ENCODE data around the gene ARHGEF12. TPM values are rescaled to one million over a fixed set of nuclear protein-coding genes. Genes with fewer than 3 reads are reported as not detected.

Gene ARHGEF12
- total RNA-seq, 3 donors from 2014 or later, result 88.2 to 119 (median 114) TPM

DNA sequence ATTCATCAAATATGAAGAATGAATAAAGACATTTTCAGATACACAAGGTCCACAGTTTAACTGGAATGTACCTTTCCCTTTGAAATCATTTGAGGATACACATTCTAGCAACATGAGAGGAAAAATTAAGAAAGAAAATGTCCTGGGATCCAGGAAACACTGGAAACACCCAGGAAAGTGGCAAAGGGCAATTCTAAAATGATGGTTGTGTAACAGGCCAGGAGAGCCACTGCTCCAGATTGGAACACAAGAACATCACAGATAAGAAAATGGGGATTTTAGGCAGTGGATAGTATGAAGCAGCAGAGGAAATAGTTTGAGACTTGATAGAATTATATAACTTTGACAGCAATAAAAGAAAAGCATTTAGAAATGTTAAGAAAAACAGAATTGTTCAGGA, 119.3 kb downstream of the ARHGEF12 start:
- TF ChIP-seq, protein P1, sequence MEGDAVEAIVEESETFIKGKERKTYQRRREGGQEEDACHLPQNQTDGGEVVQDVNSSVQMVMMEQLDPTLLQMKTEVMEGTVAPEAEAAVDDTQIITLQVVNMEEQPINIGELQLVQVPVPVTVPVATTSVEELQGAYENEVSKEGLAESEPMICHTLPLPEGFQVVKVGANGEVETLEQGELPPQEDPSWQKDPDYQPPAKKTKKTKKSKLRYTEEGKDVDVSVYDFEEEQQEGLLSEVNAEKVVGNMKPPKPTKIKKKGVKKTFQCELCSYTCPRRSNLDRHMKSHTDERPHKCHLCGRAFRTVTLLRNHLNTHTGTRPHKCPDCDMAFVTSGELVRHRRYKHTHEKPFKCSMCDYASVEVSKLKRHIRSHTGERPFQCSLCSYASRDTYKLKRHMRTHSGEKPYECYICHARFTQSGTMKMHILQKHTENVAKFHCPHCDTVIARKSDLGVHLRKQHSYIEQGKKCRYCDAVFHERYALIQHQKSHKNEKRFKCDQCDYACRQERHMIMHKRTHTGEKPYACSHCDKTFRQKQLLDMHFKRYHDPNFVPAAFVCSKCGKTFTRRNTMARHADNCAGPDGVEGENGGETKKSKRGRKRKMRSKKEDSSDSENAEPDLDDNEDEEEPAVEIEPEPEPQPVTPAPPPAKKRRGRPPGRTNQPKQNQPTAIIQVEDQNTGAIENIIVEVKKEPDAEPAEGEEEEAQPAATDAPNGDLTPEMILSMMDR (IDR thresholded peaks at IDR 0.05), result no peak
- ATAC-seq, result no peak
- H3K9me3 ChIP-seq, result no peaks in the 10 kb centered on the region
- no peak overlapping the region for H3K4me3 ChIP-seq
- intact Hi-C loops (cut with DNase I, micrococcal nuclease), result no loop called here
- no peaks in the 10 kb centered on the region for H3K4me1 ChIP-seq (ENCODE audit: low read depth)
- no peak for DNase-seq
- H3K36me3 ChIP-seq (ENCODE audit: low read depth), result no peaks in the 10 kb centered on the region

DNA sequence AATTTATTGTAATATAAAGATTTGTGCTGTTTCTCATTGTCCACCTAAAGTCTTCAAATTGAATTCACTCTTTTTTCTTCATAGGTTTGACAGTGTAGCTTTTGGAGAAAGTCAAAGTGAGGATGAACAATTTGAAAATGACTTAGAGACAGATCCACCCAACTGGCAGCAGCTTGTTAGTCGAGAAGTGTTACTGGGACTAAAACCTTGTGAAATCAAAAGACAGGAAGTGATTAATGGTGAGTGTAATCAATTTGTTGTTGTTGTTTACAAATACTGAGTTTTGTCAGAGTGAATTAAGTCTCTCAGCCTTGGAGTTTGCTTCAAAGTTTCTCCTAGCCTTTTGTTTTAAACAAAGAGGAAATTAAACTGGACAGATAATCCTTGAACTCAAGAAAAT, 121.8 kb downstream of the ARHGEF12 start:
- DNase-seq (no peak), ATAC-seq (no peak)
- no peaks in the 10 kb centered on the region for H3K36me3 ChIP-seq (ENCODE audit: low read depth)
- no peaks in the 10 kb centered on the region for H3K4me1 ChIP-seq (ENCODE audit: low read depth)
- no peaks in the 10 kb centered on the region for H3K9me3 ChIP-seq
- H3K4me3 ChIP-seq, result no peak overlapping the region
- intact Hi-C loops (cut with DNase I, micrococcal nuclease), result no loop called here
- TF ChIP-seq, protein P1 (IDR thresholded peaks at IDR 0.05), result no peak

DNA sequence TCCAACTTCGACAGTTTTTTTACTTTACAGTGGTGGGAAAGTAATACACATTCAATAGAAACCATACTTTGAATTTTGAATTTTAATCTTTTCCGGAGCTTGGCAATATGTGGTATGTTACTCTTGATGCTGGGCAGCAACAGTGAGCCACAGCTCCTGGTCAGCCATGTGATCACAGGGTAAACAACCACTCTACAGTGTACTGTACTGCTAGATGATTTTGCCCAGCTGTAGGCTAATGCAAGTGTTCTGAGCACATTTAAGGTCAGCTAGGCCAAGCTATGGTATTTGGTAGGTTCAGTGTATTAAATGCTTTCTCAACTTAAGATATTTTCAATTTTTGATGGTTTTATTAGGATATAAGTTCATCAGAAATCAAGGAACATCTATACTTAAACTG, 126.6 kb downstream of the ARHGEF12 start:
- no peak for ATAC-seq
- H3K9me3 ChIP-seq, result no peaks in the 10 kb centered on the region

DNA sequence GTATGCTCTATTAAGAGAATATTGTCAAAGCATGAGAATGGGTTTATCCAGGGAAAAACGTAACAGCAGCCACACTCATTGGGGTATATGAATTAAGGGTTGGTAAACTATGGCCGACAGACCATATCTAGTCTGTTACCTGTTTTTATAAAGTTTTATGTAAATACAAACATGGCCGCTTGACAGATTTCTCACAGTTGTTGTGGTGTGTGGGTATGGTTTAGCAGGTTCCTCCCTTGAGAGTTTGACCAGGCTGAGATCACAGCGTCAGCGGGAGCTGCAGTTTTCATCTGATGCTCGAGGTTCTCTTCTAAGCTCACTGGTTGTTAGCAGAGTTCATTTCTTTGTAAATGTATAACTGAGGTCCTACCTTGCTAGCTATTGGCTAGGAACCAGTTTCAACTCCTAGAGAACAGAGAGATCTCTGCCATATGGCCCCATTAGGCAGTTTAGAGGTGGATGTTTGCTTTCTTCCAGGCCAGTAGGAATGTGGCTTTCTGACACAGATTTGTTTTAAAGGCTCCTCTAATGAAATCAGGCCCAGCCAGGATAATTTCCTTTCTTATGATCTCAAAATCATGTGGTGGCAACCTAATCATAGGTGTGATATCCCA, 129.8 kb downstream of the ARHGEF12 start:
- ATAC-seq, result no peak
- TF ChIP-seq, protein P1 (IDR thresholded peaks at IDR 0.05), result no peak
- intact Hi-C loops (cut with DNase I, micrococcal nuclease), result no loop called here

More for the DNA sequence above, 126.6 kb downstream of the ARHGEF12 start:
- Histone ChIP-seq H3K4me3 (no peak overlapping the region), H3K36me3 (ENCODE audit: low read depth) (no peaks in the 10 kb centered on the region), H3K4me1 (ENCODE audit: low read depth) (no peaks in the 10 kb centered on the region)
- intact Hi-C loops (cut with DNase I, micrococcal nuclease), result no loop called here
- TF ChIP-seq, protein P1 (IDR thresholded peaks at IDR 0.05), result no peak
- no peak for DNase-seq

DNA sequence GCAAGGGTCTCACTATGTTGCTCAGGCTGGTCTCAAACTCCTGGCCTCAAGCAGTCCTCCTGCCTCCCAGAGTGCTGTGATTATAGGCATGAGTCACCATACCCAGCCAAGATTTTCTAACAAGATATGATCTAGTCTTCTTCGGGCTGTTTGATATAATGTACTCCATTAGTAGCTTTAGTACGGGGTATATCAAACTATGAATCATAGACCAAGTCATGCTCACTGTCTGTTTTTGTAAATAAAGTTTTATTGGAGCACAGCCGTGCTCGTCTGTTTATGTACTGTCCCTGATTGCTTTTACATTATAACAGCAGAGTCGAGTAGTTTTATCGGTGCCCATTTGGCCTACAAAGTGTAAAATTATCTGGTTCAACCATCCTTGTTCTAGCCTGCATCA, 131.4 kb downstream of the ARHGEF12 start:
- DNase-seq (no peak), ATAC-seq (no peak)
- no peaks in the 10 kb centered on the region for H3K9me3 ChIP-seq
- no peaks in the 10 kb centered on the region for H3K4me1 ChIP-seq (ENCODE audit: low read depth)
- H3K4me3 ChIP-seq, result no peak overlapping the region
- TF ChIP-seq, protein P1 (IDR thresholded peaks at IDR 0.05), result no peak
- intact Hi-C loops (cut with DNase I, micrococcal nuclease), result no loop called here
- H3K36me3 ChIP-seq (ENCODE audit: low read depth), result no peaks in the 10 kb centered on the region

More for the DNA sequence above, 129.8 kb downstream of the ARHGEF12 start:
- Histone ChIP-seq H3K9me3 (no peaks in the 10 kb centered on the region), H3K36me3 (ENCODE audit: low read depth) (no peaks in the 10 kb centered on the region), H3K4me1 (ENCODE audit: low read depth) (no peaks in the 10 kb centered on the region), H3K4me3 (no peak overlapping the region)
- DNase-seq, result no peak

DNA sequence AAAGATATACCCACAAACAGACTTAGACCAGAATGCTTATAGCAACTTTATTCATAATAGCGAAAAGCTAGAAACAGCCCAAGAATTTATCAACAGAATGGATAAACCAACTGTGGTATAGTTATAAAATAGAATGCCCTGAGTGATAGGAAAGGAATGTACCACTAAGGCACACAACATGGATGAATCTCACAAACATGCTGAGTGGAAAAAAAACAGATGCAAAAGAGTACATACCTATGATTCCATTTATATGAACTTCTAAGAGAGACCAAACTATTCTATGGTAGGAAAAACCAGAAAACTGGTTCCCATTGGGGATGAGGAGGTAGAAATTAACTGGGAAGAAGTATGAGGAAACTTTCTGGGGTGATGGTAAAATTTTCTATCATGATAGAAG, 134.9 kb downstream of the ARHGEF12 start:
- intact Hi-C loops (cut with DNase I, micrococcal nuclease), result no loop called here
- H3K4me1 ChIP-seq (ENCODE audit: low read depth), result no peaks in the 10 kb centered on the region
- no peak for ATAC-seq
- H3K9me3 ChIP-seq, result no peaks in the 10 kb centered on the region
- no peaks in the 10 kb centered on the region for H3K36me3 ChIP-seq (ENCODE audit: low read depth)
- DNase-seq, result no peak
- H3K4me3 ChIP-seq, result no peak overlapping the region
- TF ChIP-seq, protein P1 (IDR thresholded peaks at IDR 0.05), result no peak

Measured in mucosa of descending colon (tissue), 3 donors.